K562 (cell line): Measurements from ENCODE around the gene ACAP2.

ENCODE experiments used
- ARID3A ChIP-seq: IDR thresholded peaks from 2 replicates; pipeline ENCODE4 v1.6.1; 2012; ENCODE audit warnings: low read depth, low read length, improper control_type of control experiment, borderline replicate concordance
- CREB1 ChIP-seq, 2 experiments: sonication (generic) in 1 of 2; formaldehyde crosslinking in 1 of 2; IDR thresholded peaks; 2 replicates each; pipeline versions ENCODE4 v1.6.1 to v1.8.0; 2012 to 2022; ENCODE audit warnings: inconsistent platforms in 1 of 2, mild to moderate bottlenecking in 1 of 2, missing genetic modification reagents in 1 of 2, moderate library complexity in 1 of 2
- CTCF ChIP-seq, 3 experiments: IDR thresholded peaks in 2 of 3; conservative IDR thresholded peaks in 1 of 3; 2 replicates each; pipeline ENCODE4 v1.5.1; 2011 to 2012; ENCODE audit warnings: low read length in 3 of 3, mild to moderate bottlenecking in 3 of 3, control low read depth in 2 of 3, improper control_type of control experiment in 1 of 3, inconsistent platforms in 1 of 3, low read depth in 1 of 3, mixed read lengths in 1 of 3, moderate library complexity in 1 of 3; ENCODE audit not compliant: insufficient read depth in 2 of 3
- ETV6 ChIP-seq, 3 experiments: fragments of 150-350 bp in 1 of 3; sonication (generic) in 1 of 3; formaldehyde crosslinking in 1 of 3; IDR thresholded peaks; 2 replicates each; pipeline versions ENCODE4 v1.6.1 to v1.8.0; 2014 to 2022; ENCODE audit warnings: borderline replicate concordance in 2 of 3, low read depth in 2 of 3, antibody characterized with exemption in 1 of 3, low read length in 1 of 3, mild to moderate bottlenecking in 1 of 3, missing genetic modification reagents in 1 of 3
- HDAC2 ChIP-seq: fragments of 450-650 bp; IDR thresholded peaks from 2 replicates; pipeline ENCODE4 v1.6.1; 2016; ENCODE audit warnings: mild to moderate bottlenecking
- SP2 ChIP-seq: IDR thresholded peaks from 2 replicates; pipeline ENCODE4 v1.6.1; 2011; ENCODE audit warnings: mild to moderate bottlenecking, low read depth, low read length, moderate library complexity; ENCODE audit not compliant: poor library complexity, severe bottlenecking; ENCODE audit errors: extremely low read depth

GRCh38 chr3:195440379-195440778 lies 2.4 kb downstream of the ACAP2 start:
- TF ChIP-seq ARID3A (no peak), ETV6 (IDR thresholded peaks at IDR 0.05; ENCODE audit: borderline replicate concordance in 1 of 2, low read depth in 2 of 2, low read length in 1 of 2) (no peak), ETV6 (CRISPR knock-in tag; IDR thresholded peaks at IDR 0.05; ENCODE audit: borderline replicate concordance) (no peak), CTCF (IDR thresholded peaks at IDR 0.05 in 2 of 3, conservative IDR thresholded peaks at IDR 0.05 in 1 of 3; ENCODE audit: insufficient read depth in 2 of 3, low read depth in 1 of 3, low read length in 3 of 3) (no peak), HDAC2 (no peak), SP2 (no peak), CREB1 (IDR thresholded peaks at IDR 0.05) (no peak), CREB1 (CRISPR knock-in tag; IDR thresholded peaks at IDR 0.05) (no peak)
